ENCODE data around the gene CFAP251. TPM values are rescaled to one million over a fixed set of nuclear protein-coding genes. Genes with fewer than 3 reads are reported as not detected.

Gene CFAP251
- total RNA-seq, 4 donors from 2014 or later: 0.49 to 4.9 (median 0.61) TPM

DNA sequence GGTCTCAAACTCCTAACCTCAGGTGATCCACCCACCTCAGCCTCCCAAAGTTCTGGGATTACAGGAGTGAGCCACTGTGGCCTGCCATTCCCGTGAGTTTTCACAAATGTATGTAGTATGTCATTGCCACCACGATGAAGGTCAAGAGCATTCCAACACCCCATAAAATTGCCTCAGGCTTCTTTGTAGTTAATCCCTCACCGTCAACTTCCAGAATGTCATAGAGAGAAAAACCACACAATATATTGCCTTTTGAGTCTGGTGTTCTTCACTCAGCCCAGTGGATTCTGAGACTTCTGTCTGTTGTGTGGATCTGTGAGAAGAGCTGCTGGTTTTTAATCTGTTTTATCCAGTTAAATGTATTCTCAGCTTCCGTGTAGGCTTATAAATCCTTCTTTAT, 12.6 kb upstream of the CFAP251 start:
- H3K9me3 ChIP-seq: no peaks in the 10 kb centered on the region
- no peak for ATAC-seq
- no peak for DNase-seq
- H3K27me3 ChIP-seq: no peaks in the 10 kb centered on the region
- peaks cover 3 to 79% of the 10 kb centered on the region in 2 donors for H3K36me3 ChIP-seq
- intact Hi-C loops (cut with DNase I; ENCODE audit: low total_unique reads) (no loop called here), in situ Hi-C loops (cut with MboI; ENCODE audit: low sequenced_read_pairs in 4 of 4) (no loop called here)
- no peak overlapping the region for H3K27ac ChIP-seq
- H3K4me1 ChIP-seq: no peaks in the 10 kb centered on the region
- TF ChIP-seq POLR2A (IDR thresholded peaks at IDR 0.05): no peak
- TF ChIP-seq, protein P1, sequence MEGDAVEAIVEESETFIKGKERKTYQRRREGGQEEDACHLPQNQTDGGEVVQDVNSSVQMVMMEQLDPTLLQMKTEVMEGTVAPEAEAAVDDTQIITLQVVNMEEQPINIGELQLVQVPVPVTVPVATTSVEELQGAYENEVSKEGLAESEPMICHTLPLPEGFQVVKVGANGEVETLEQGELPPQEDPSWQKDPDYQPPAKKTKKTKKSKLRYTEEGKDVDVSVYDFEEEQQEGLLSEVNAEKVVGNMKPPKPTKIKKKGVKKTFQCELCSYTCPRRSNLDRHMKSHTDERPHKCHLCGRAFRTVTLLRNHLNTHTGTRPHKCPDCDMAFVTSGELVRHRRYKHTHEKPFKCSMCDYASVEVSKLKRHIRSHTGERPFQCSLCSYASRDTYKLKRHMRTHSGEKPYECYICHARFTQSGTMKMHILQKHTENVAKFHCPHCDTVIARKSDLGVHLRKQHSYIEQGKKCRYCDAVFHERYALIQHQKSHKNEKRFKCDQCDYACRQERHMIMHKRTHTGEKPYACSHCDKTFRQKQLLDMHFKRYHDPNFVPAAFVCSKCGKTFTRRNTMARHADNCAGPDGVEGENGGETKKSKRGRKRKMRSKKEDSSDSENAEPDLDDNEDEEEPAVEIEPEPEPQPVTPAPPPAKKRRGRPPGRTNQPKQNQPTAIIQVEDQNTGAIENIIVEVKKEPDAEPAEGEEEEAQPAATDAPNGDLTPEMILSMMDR (IDR thresholded peaks at IDR 0.05 in 4 of 5, conservative IDR thresholded peaks at IDR 0.05 in 1 of 5): no peak
- no peak overlapping the region for H3K4me3 ChIP-seq

DNA sequence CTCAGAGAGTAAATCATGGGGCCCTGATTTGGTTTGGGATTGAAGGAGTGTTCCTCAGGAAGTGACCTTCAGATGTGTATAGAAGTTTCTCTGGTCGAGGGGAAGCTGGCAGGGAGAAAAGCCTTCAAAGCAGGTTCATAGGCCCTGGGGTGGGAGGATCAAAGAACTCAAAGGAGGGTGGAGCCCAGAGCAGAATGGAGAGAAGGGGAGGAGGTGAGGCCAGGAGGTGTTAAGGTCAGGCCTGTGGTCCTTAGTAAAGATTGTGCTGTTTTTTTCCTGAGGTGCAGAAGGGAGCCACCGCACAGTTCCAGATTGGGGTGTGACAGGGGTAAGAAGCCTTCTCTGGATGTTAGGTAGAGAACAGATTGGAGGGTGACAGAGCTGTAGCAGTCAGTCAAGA, 9.7 kb upstream of the CFAP251 start:
- no peaks in the 10 kb centered on the region for H3K4me1 ChIP-seq
- intact Hi-C loops (cut with DNase I; ENCODE audit: low total_unique reads): no loop called here
- peaks cover 3 to 63% of the 10 kb centered on the region in 2 donors for H3K36me3 ChIP-seq
- no peaks in the 10 kb centered on the region for H3K9me3 ChIP-seq
- TF ChIP-seq POLR2A (IDR thresholded peaks at IDR 0.05): no peak
- TF ChIP-seq, protein P1 (IDR thresholded peaks at IDR 0.05 in 4 of 5, conservative IDR thresholded peaks at IDR 0.05 in 1 of 5): no peak
- H3K27ac ChIP-seq: no peak overlapping the region
- H3K4me3 ChIP-seq: no peak overlapping the region
- DNase-seq: no peak
- in situ Hi-C loops (cut with MboI; ENCODE audit: low sequenced_read_pairs in 4 of 4): no loop called here
- no peak for ATAC-seq
- H3K27me3 ChIP-seq: no peaks in the 10 kb centered on the region

DNA sequence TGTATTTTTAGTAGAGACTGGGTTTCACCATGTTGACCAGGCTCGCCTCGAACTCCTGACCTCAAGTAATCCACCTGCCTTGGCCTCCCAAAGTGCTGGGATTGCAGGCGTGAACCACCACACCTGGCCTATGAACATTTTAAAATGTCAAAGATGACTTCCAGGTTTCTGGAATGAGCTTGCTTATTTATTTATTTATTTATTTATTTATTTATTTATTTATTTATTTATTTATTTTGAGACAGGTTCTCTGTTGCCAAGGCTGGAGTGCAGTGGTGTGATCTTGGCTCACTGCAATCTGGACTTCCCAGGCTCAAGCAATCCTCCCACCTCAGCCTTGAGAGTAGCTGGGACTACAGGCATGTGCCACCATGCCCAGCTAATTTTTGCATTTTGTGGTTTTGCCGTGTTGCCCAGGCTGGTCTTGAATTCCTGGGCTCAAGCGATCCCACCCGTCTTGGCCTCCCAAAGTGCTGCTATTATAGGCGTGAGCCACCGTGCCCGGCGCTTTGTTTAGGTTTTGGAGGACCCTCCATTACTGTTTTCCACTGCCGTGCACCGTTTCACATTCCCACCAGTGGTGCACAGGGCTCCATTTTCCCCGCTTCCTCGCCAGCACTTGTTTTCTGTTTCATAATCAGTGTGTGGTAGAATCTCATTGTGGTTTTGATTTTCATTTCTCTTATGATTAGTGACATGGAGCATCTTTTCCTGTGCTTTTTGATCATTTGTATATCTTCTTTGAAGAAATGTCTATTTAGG, 6.4 kb upstream of the CFAP251 start:
- H3K9me3 ChIP-seq: no peaks in the 10 kb centered on the region
- in situ Hi-C loops (cut with MboI; ENCODE audit: low sequenced_read_pairs in 4 of 4): no loop called here
- H3K27ac ChIP-seq: no peak overlapping the region
- DNase-seq (no peak), ATAC-seq (no peak)
- no peak overlapping the region for H3K4me3 ChIP-seq
- intact Hi-C loops (cut with DNase I; ENCODE audit: low total_unique reads): loop anchor here (10.0 kb wide), 1 partner anchor 283 kb away; no protein-coding TSS in a partner anchor
- TF ChIP-seq, protein P1 (IDR thresholded peaks at IDR 0.05 in 4 of 5, conservative IDR thresholded peaks at IDR 0.05 in 1 of 5): no peak
- TF ChIP-seq POLR2A (IDR thresholded peaks at IDR 0.05): no peak
- H3K36me3 ChIP-seq: peaks cover 3 to 66% of the 10 kb centered on the region in 2 donors
- no peaks in the 10 kb centered on the region for H3K27me3 ChIP-seq
- H3K4me1 ChIP-seq: no peaks in the 10 kb centered on the region

DNA sequence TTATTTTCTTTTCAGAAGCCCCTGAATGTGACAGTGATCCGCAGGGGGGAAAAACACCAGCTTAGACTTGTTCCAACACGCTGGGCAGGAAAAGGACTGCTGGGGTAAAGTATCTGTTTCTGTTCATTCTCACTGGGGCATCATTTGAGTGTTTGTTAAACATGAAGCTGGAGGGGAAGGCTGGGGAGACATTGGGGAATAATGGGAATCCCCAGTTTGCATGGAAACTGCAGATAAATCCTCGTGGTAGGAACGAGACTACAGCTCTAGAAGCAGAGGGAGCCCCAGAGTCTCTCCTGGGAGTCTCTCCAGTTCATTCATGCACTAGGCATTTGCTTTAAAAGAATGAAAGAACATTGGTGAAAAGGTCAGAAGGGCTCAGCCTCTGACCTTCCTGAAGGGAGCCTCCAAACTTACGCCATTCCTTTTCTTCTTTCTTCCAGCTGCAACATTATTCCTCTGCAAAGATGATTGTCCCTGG, 2.5 kb upstream of the CFAP251 start:
- in situ Hi-C loops (cut with MboI; ENCODE audit: low sequenced_read_pairs in 4 of 4): no loop called here
- ATAC-seq: no peak
- Histone ChIP-seq H3K36me3 (peaks cover 0 to 47% of the 10 kb centered on the region in 2 donors), H3K9me3 (no peaks in the 10 kb centered on the region), H3K27me3 (no peaks in the 10 kb centered on the region), H3K4me1 (peaks cover 0 to 9% of the 10 kb centered on the region in 2 donors), H3K4me3 (no peak overlapping the region), H3K27ac (no peak overlapping the region)
- no peak for DNase-seq
- TF ChIP-seq, protein P1 (IDR thresholded peaks at IDR 0.05 in 4 of 5, conservative IDR thresholded peaks at IDR 0.05 in 1 of 5): no peak
- no peak for TF ChIP-seq POLR2A (IDR thresholded peaks at IDR 0.05)
- intact Hi-C loops (cut with DNase I; ENCODE audit: low total_unique reads): loop anchor here (5.0 to 10.0 kb wide), 3 partner anchors 106 to 279 kb away; partner anchors contain the start of gene BCL7A

All from gastrocnemius medialis (tissue), 4 donors.